COLO668 (cell line): ENCODE measurements around the gene ZSWIM4.

Experiments used
- DNase-seq: peaks from one replicate; lab custom pipeline; 2025; ENCODE audit not compliant: unreplicated experiment; lab: John Stamatoyannopoulos, UW

Gene ZSWIM4

GRCh38 chr19:13834244-13835069 lies 39.2 kb downstream of the ZSWIM4 start:
- DNase-seq = no peak

DNA sequence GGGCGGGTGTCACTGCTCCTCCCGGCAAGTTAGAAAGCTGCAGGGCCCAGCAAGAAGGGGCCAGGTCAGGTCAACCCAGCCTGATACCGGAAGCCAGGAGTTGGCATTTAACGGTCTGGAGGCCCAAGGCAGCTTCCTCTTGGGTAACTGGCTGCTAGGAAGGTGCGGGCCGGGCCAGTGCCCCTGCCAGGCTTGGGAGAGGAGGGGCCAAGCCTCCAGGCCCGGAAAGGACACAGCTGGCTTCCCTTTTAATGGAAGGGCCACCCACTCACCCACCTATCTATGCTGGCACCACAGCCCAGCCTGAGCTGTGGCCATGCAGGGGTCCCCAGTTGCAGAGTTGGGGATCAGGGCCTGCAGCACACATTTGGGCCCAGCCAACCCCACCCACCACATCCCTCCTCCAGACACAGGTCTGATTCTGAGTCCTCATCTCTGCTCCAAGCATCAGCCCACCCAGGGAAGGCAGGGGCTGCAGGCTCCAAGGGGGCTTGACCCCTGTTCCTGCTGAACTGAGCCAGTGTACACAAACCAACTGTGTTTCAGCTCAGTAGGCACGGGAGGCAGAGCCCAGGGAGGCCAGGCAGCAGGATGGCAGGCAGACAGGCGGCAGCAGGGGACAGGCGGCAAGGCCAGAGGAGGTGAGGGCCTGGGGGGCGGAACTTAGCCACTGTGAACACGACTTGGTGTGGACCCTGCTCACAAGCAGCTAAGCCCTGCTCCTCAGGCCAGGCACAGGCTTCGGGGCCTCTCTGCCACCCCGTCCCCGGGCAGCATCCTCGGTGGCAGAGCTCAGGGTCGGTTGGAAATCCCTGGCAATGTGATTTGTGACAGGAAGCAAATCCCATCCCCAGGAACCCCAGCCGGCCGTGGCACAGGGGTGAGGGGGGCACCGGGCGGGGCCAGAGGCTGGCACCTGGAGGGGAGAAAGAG lies 40.8 kb downstream of the ZSWIM4 start:
- DNase-seq = no peak

GRCh38 chr19:13838435-13839129 lies 43.3 kb downstream of the ZSWIM4 start:
- DNase-seq = no peak

- DNase-seq = peak; percentile 26
Measured at GRCh38 chr19:13839130-13839937, 44.1 kb downstream of the ZSWIM4 start.

- no peak for DNase-seq
Measured at GRCh38 chr19:13839938-13840304, 44.7 kb downstream of the ZSWIM4 start.

- peak; percentile 25 for DNase-seq
Measured at GRCh38 chr19:13840305-13841085, 45.3 kb downstream of the ZSWIM4 start.

- no peak for DNase-seq
Measured at GRCh38 chr19:13841086-13841961, 46.1 kb downstream of the ZSWIM4 start.

- no peak for DNase-seq
Measured at GRCh38 chr19:13841962-13842290, 46.7 kb downstream of the ZSWIM4 start.

DNA sequence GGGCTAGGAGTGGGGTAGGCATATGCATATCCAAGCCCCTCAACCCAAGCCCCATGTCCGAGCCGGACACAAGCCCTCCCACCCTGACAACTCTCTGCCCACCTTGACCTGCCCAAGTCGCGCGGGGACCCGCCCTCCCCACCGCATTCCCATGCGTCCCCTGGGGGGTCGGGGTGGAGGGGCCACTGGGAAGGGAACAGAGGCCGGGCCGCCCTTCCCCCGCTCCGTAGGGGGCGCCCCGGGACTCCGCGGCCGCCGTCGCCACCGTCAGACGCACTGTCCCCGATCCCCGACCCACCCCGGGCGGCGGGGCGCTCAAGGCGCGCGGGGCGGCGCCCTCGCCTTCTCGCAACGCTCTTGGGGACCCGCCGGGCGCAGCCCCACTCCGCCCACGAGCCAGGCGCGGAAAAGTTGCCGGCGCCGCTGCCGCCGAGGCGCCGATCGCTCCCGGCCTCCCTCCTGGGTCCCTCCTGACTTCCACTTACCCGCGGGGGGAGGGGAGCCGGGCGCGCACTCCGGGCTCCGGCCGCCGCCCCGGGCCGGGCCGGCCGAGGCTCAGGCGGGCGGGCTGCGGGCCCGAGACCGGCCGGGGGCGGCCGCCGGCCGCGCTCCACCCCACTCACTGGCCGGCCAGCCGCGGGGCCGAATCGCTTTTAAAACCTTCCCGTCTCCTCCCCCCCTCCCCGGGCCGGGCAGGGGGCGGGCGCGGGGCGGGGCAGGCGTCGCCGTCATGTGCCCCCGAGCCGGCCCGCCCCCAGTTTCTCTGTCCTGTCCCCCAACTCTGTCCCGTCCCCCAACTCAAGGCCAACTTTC lies 47.3 kb downstream of the ZSWIM4 start:
- DNase-seq = peak; percentile 31

GRCh38 chr19:13843104-13843921 lies 48.1 kb downstream of the ZSWIM4 start:
- DNase-seq = peak; percentile 51

- DNase-seq = no peak
Measured at GRCh38 chr19:13844130-13844631, 48.9 kb downstream of the ZSWIM4 start.

GRCh38 chr19:13846557-13847406 lies 51.5 kb downstream of the ZSWIM4 start:
- peak; percentile 94 for DNase-seq

DNA sequence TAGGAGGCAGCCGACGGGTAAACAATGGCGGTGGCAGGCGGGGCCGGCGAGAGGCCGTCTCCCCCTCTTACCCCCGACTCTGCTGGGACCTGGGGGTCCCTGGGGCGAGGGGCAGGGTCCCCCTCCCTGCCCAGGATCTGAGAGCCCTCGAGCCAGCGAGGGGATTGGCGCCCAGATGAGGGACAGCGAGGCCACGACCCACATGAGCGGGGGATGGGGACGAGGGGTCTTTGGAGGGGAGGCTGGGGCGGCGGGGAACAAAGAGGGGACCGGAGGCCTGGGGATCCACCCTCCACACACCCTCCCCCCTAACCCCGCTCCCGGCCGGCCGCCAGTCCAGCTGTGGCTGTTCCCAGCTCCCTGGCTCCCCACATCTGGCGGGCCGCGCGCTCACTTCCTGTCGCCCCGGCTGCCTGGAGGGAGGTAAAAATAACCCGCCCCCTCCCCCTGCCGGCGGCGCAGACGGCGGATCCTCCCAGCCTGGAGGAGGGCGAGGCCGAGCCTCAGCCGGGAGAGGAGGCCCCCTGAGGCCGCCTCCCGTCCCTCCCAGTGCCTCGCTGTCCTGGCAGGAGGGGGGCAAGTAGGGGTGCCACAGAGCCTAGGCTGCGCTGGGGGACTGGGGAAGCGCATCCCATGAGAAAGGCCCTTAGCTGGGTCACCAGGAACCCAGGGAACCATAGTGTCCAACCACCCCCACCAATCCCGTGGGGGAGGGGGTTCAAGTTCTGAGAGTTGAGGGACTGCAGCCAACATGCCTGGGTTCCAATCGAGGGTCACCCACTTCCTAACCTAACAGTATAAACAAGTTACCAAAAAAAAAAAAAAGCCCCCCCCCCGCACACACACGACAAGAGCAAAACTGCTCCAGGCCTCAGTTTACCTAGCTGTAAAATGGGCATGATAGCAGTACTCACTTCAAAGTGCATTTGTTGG lies 52.4 kb downstream of the ZSWIM4 start:
- peak; percentile 93 for DNase-seq

GRCh38 chr19:13848340-13848677 lies 53.1 kb downstream of the ZSWIM4 start:
- DNase-seq = no peak
